H1 (cell line): Measurements from ENCODE around the gene HOXB3. TPM values are rescaled to one million over a fixed set of nuclear protein-coding genes. Genes with fewer than 3 reads are reported as not detected.

Source experiments
- CTCF ChIA-PET: fragments of 300-600 bp; sonication (Branson Sonifier 250); formaldehyde crosslinking; loops from one replicate; lab custom pipeline; 2021; ENCODE audit not compliant: partially characterized antibody; lab: Charles Lee
- POLR2A ChIA-PET: fragments of 300-600 bp; sonication (Branson Sonifier 250); formaldehyde crosslinking; loops from one replicate; lab custom pipeline; 2021; ENCODE audit warnings: inconsistent platforms; ENCODE audit not compliant: partially characterized antibody; lab: Charles Lee
- DNase-seq, 2 experiments: peaks; one replicate each; pipeline versions ENCODE4 v3.0.0 to v3.0.0-alpha.2; 2010 to 2022; ENCODE audit warnings: low spot score in 2 of 2, low read depth in 1 of 2, mixed read lengths in 1 of 2
- FAIRE-seq: peaks from 2 replicates; lab custom pipeline; 2011; peaks lifted over from hg19 to GRCh38; lab: Jason Lieb, UNC
- H2AFZ ChIP-seq: 2 replicates; pipeline ENCODE4 v1.8.1; 2012; ENCODE audit warnings: low read length, inconsistent platforms
- H2AK5ac ChIP-seq: 2 replicates; pipeline ENCODE4 v1.6.1; 2013; ENCODE audit warnings: low read depth, low read length
- H2BK120ac ChIP-seq: replicated peaks from 2 replicates; pipeline ENCODE3; 2013; ENCODE audit warnings: low read depth, low read length, inconsistent platforms
- H2BK12ac ChIP-seq: 2 replicates; pipeline ENCODE4 v1.6.1; 2013; ENCODE audit warnings: low read depth, low read length
- H2BK15ac ChIP-seq: 2 replicates; pipeline ENCODE4 v1.6.1; 2013; ENCODE audit warnings: low read length
- H2BK20ac ChIP-seq: 2 replicates; pipeline ENCODE4 v1.6.1; 2013; ENCODE audit warnings: low read length
- H2BK5ac ChIP-seq: 2 replicates; pipeline ENCODE4 v1.6.1; 2013; ENCODE audit warnings: low read depth, low read length
- H3K14ac ChIP-seq: 2 replicates; pipeline ENCODE4 v1.6.1; 2013; ENCODE audit warnings: inconsistent platforms; ENCODE audit not compliant: insufficient read length
- H3K18ac ChIP-seq: 2 replicates; pipeline ENCODE4 v1.6.1; 2013; ENCODE audit warnings: low read length; ENCODE audit errors: extremely low read depth
- H3K23ac ChIP-seq: 2 replicates; pipeline ENCODE4 v1.6.1; 2013; ENCODE audit warnings: inconsistent platforms; ENCODE audit not compliant: insufficient read length
- H3K23me2 ChIP-seq: 2 replicates; pipeline ENCODE4 v1.6.1; 2013; ENCODE audit warnings: low read depth, low read length
- H3K27ac ChIP-seq: 2 replicates; pipeline ENCODE4 v1.6.1; 2011; ENCODE audit warnings: low read depth, low read length, inconsistent platforms
- H3K27me3 ChIP-seq, 4 experiments: replicated peaks in 1 of 4; 1 replicate in 1 of 4; 2 replicates in 3 of 4; pipeline versions ENCODE4 v1.6.1 to v1.8.1; 2011 to 2013; ENCODE audit warnings: low read length in 3 of 4, mild to moderate bottlenecking in 3 of 4, inconsistent platforms in 2 of 4, mixed read lengths in 2 of 4, moderate library complexity in 1 of 4; ENCODE audit not compliant: control insufficient read depth in 3 of 4, insufficient read depth in 3 of 4; ENCODE audit errors: extremely low read depth in 1 of 4
- H3K36me3 ChIP-seq, 4 experiments: 2 replicates each; pipeline versions ENCODE4 v1.6.1 to v1.8.1; 2011 to 2013; ENCODE audit warnings: mild to moderate bottlenecking in 4 of 4, low read length in 3 of 4, moderate library complexity in 2 of 4, control low read depth in 1 of 4, inconsistent platforms in 1 of 4; ENCODE audit not compliant: insufficient read depth in 4 of 4, control insufficient read depth in 2 of 4
- H3K4ac ChIP-seq: replicated peaks from 2 replicates; pipeline ENCODE3; 2013; ENCODE audit warnings: low read length, low read depth, mixed read lengths, inconsistent platforms; ENCODE audit not compliant: insufficient read length
- H3K4me1 ChIP-seq, 4 experiments: replicated peaks in 1 of 4; 1 replicate in 1 of 4; 2 replicates in 3 of 4; pipeline versions ENCODE4 v1.6.1 to v1.8.1; 2011 to 2013; ENCODE audit warnings: low read length in 3 of 4, inconsistent platforms in 2 of 4, mixed read lengths in 1 of 4; ENCODE audit not compliant: insufficient read depth in 4 of 4, control insufficient read depth in 3 of 4
- H3K4me2 ChIP-seq, 2 experiments: 2 replicates each; pipeline versions ENCODE4 v1.6.1 to v1.8.1; 2011 to 2013; ENCODE audit warnings: low read depth in 2 of 2, low read length in 2 of 2, control low read depth in 1 of 2, inconsistent platforms in 1 of 2, mild to moderate bottlenecking in 1 of 2; ENCODE audit not compliant: insufficient read depth in 1 of 2
- H3K4me3 ChIP-seq, 4 experiments: fragments of 200-600, 300-600 bp in 1 of 4; sonication (generic), shearing (Covaris generic), sonication (Bioruptor Twin) in 1 of 4; 2 replicates each; pipeline versions ENCODE4 v1.5.1 to v1.8.1; 2011 to 2016; ENCODE audit warnings: low read length in 4 of 4, low read depth in 3 of 4, control low read depth in 2 of 4, inconsistent platforms in 2 of 4, mild to moderate bottlenecking in 2 of 4, mixed read lengths in 1 of 4, moderate library complexity in 1 of 4; ENCODE audit not compliant: insufficient read depth in 2 of 4; ENCODE audit errors: extremely low read depth in 1 of 4
- H3K56ac ChIP-seq: replicated peaks from 2 replicates; pipeline ENCODE3; 2013; ENCODE audit warnings: low read depth, mild to moderate bottlenecking, mixed read lengths, low read length, inconsistent platforms; ENCODE audit not compliant: insufficient read length
- H3K79me1 ChIP-seq: 2 replicates; pipeline ENCODE4 v1.6.1; 2013; ENCODE audit warnings: low read depth, low read length, control low read depth
- H3K79me2 ChIP-seq, 2 experiments: 2 replicates each; pipeline versions ENCODE4 v1.6.1 to v1.8.1; 2012 to 2013; ENCODE audit warnings: low read length in 2 of 2, mild to moderate bottlenecking in 2 of 2, inconsistent platforms in 1 of 2; ENCODE audit not compliant: insufficient read depth in 2 of 2, control insufficient read depth in 1 of 2
- H3K9ac ChIP-seq, 4 experiments: replicated peaks in 1 of 4; 1 replicate in 1 of 4; 2 replicates in 3 of 4; pipeline versions ENCODE4 v1.6.1 to v1.8.1; 2011 to 2013; ENCODE audit warnings: low read depth in 3 of 4, low read length in 3 of 4, control low read depth in 2 of 4, mild to moderate bottlenecking in 2 of 4, moderate library complexity in 2 of 4, inconsistent platforms in 1 of 4; ENCODE audit errors: extremely low read depth in 1 of 4
- H3K9me3 ChIP-seq, 2 experiments: 2 replicates each; pipeline versions ENCODE4 v1.6.1 to v1.8.1; 2012 to 2013; ENCODE audit warnings: mild to moderate bottlenecking in 2 of 2, moderate library complexity in 2 of 2, control low read depth in 1 of 2, inconsistent platforms in 1 of 2, low read depth in 1 of 2, low read length in 1 of 2, mixed read lengths in 1 of 2; ENCODE audit not compliant: insufficient read depth in 2 of 2
- H4K20me1 ChIP-seq, 2 experiments: replicated peaks in 1 of 2; 2 replicates each; pipeline versions ENCODE3 to v1.8.1; 2011 to 2013; ENCODE audit warnings: inconsistent platforms in 2 of 2, low read length in 2 of 2, mild to moderate bottlenecking in 1 of 2; ENCODE audit not compliant: insufficient read depth in 2 of 2, control insufficient read depth in 1 of 2
- H4K5ac ChIP-seq: 2 replicates; pipeline ENCODE4 v1.6.1; 2013; ENCODE audit warnings: low read length, low read depth, mixed read lengths, inconsistent platforms; ENCODE audit not compliant: insufficient read length
- H4K8ac ChIP-seq: 2 replicates; pipeline ENCODE4 v1.8.0; 2013; ENCODE audit warnings: mild to moderate bottlenecking, moderate library complexity, low read length, inconsistent platforms; ENCODE audit not compliant: insufficient read depth; ENCODE audit errors: extremely low read depth
- H4K91ac ChIP-seq: replicated peaks from 2 replicates; pipeline ENCODE3; 2013; ENCODE audit warnings: low read length, mixed read lengths, inconsistent platforms; ENCODE audit not compliant: insufficient read length
- EZH2 ChIP-seq: fragments of 200-600 bp; sonication (generic); IDR thresholded peaks from 2 replicates; pipeline ENCODE4 v1.7.1; 2012; ENCODE audit warnings: low read depth, mild to moderate bottlenecking, moderate library complexity, low read length, inconsistent platforms; ENCODE audit not compliant: severe bottlenecking
- PHF8 ChIP-seq: fragments of 200-600 bp; sonication (generic); conservative IDR thresholded peaks from 2 replicates; pipeline ENCODE4 v1.7.1; 2012; ENCODE audit warnings: low read depth, mild to moderate bottlenecking, inconsistent platforms, low read length, moderate library complexity
- RNF2 ChIP-seq: fragments of 200-900, 300-1000 bp; sonication (generic); IDR thresholded peaks from 2 replicates; pipeline ENCODE4 v1.7.1; 2016; ENCODE audit warnings: borderline replicate concordance, low read depth, mild to moderate bottlenecking, antibody characterized with exemption, low read length; ENCODE audit not compliant: poor library complexity, severe bottlenecking; ENCODE audit errors: missing control alignments
- RXRA ChIP-seq: IDR thresholded peaks from 2 replicates; pipeline ENCODE4 v1.6.1; 2011; ENCODE audit warnings: low read depth, mild to moderate bottlenecking, low read length, moderate library complexity; ENCODE audit not compliant: insufficient read depth
- SUZ12 ChIP-seq: fragments of 200-600 bp; sonication (generic); IDR thresholded peaks from 2 replicates; pipeline ENCODE4 v1.6.1; 2012; ENCODE audit warnings: mild to moderate bottlenecking, inconsistent platforms, low read length, moderate library complexity, mixed read lengths
- WGBS, 2 experiments: shearing (Covaris generic) in 1 of 2; methylation state at CpG; one replicate each; pipeline versions ENCODE4 v1.1.6 to v1.1.7; 2013 to 2015; ENCODE audit warnings: low lambda C conversion rate in 2 of 2, mixed read lengths in 2 of 2, inconsistent platforms in 1 of 2, low coverage in 1 of 2, missing lambda C conversion rate in 1 of 2; ENCODE audit not compliant: insufficient replicate concordance in 2 of 2, insufficient coverage in 1 of 2, insufficient read length in 1 of 2; ENCODE audit errors: extremely low coverage in 1 of 2, missing lambda C conversion rate in 1 of 2; 5-methylcytosine and 5-hydroxymethylcytosine counted together
- polyA plus RNA-seq, 7 experiments: library from polyadenylated mRNA; depleted of rRNA in 3 of 7; stranded (reverse) in 5 of 7; unstranded in 2 of 7; fragments of >200 nt in 5 of 7; fragments of 200-250 nt in 2 of 7; gene quantifications; 1 replicate in 5 of 7; 2 replicates in 1 of 7; 4 replicates in 1 of 7; pipeline versions ENCODE4 v1.2.1 to v1.2.3, GENCODE V29; 2011 to 2013; ENCODE audit warnings: missing spikeins in 2 of 7, mixed read lengths in 2 of 7
- total RNA-seq: library from RNA; stranded (reverse); fragmentation: NEBNext Ultra II Directional; extraction: Animal tissue kit (Norgen Biotek cat#: 25700); gene quantifications from 2 replicates; pipeline ENCODE4 v1.2.1, GENCODE V29; 2021

HOXB3 gene
- total and polyA plus RNA-seq, 2 of the 8 experiments (the other 6 are each of a cell fraction or from before 2014, with no cell fraction given), result not detected

GRCh38 chr17:48556229-48556575 is 33.8 kb downstream of the HOXB3 start:
- no peak overlapping the region for H3K14ac ChIP-seq
- CTCF ChIA-PET, result interaction anchor here (0.6 to 4.0 kb wide), 12 partner anchors 11 to 248 kb away, joined by 3 to 18 read pairs (median 4); no protein-coding TSS in a partner anchor
- TF ChIP-seq SUZ12 (peak; percentile 42), RNF2 (peak; percentile 80), RXRA (no peak), EZH2 (peak; percentile 69), PHF8 (no peak)
- TF ChIP-seq, all 59 proteins: peak for 3
- H2AFZ ChIP-seq, result no peak overlapping the region
- no peak overlapping the region for H3K4ac ChIP-seq
- H3K9ac ChIP-seq, result no peak overlapping the region
- no peak for FAIRE-seq
- H3K4me3 ChIP-seq, result no peak overlapping the region
- peaks cover 22 to 36% of the 10 kb centered on the region in 2 experiments for H4K20me1 ChIP-seq
- no peak overlapping the region for H2BK120ac ChIP-seq
- H3K18ac ChIP-seq, result no peak overlapping the region
- H3K4me2 ChIP-seq, result no peak overlapping the region; a peak in 1 of 4 replicates
- no peak overlapping the region for H2BK15ac ChIP-seq
- peaks cover 0 to 11% (median 8%) of the 10 kb centered on the region in 4 experiments; a peak in 5 of 7 replicates for H3K4me1 ChIP-seq
- no peaks in the 10 kb centered on the region for H3K23me2 ChIP-seq
- no peak overlapping the region for H2AK5ac ChIP-seq
- H4K91ac ChIP-seq, result no peak overlapping the region
- POLR2A ChIA-PET, result interaction anchor here (1.3 to 1.7 kb wide), 2 partner anchors 9 to 14 kb away, joined by 3 to 8 read pairs; no protein-coding TSS in a partner anchor
- no peaks in the 10 kb centered on the region for H3K9me3 ChIP-seq
- no peak overlapping the region for H3K56ac ChIP-seq
- peaks cover 98 to 100% (median 99%) of the 10 kb centered on the region in 4 experiments for H3K27me3 ChIP-seq
- H3K27ac ChIP-seq, result no peak overlapping the region
- 12% methylated on average over 5 of the region's 5 CpGs; no CpG with 5 or more reads in 1 of the 2 experiments for WGBS, 2 experiments
- DNase-seq, result no peak
- peaks cover 0 to 6% (median 0%) of the 10 kb centered on the region in 4 experiments; a peak in 1 of 8 replicates for H3K36me3 ChIP-seq
- no peak overlapping the region for H2BK12ac ChIP-seq
- H3K79me1 ChIP-seq, result no peaks in the 10 kb centered on the region
- no peak overlapping the region for H3K23ac ChIP-seq
- no peak overlapping the region for H2BK5ac ChIP-seq
- H4K8ac ChIP-seq, result no peak overlapping the region
- no peak overlapping the region for H4K5ac ChIP-seq
- no peak overlapping the region for H2BK20ac ChIP-seq
- no peaks in the 10 kb centered on the region for H3K79me2 ChIP-seq
